ENCODE data around the gene ENOPH1.
"Not testable (repeated sequence)": the region's sequence is repeated elsewhere in the genome, so short reads cannot be mapped to it uniquely, and the experiment has no call there.

The ENOPH1 gene

DNA sequence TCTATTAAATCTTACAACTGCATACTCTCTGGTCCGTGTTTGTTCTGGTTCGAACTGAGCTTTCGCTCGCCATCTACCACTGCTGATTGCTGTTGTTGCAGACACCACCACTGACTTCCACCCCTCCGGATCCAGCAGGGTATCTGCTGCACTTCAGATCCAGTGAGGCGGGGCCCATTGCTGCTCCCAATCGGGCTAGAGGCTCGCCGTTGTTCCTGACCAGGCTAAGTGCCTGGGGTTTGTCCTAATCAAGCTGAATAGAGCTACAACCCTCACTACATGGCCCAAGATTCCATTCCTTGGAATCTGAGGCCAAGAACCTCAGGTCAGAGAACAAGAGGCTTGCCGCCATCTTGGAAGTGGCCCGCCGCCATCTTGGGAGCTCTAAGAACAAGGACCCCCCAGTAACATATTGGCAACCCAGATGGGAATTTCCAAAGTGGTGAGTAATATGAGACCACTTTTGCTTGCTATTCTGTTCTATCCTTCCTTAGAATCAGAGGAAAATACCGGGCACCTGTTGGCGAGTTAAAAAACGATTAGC is 43.3 kb downstream of the ENOPH1 start:
- DNase-seq, result no peak

DNA sequence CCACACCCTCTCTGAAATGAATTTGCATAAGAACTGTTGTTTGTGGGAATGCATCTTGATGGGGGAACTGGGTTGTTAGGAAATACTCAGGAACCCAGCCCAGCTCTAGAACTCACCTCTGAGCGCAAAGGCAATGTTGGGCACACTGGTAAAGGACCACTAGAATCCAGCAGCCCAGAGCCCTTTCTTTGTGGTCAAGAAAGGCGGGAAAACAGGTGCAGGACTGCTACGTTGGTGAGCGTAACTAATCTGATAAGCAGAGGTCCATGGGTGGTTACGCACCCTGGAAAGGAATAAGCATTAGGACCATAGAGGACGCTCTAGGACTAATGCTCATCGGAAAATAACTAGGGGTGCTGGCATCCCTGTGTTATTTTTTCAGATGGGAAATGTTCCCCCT is 45.5 kb downstream of the ENOPH1 start:
- not testable (repeated sequence) for DNase-seq

DNA sequence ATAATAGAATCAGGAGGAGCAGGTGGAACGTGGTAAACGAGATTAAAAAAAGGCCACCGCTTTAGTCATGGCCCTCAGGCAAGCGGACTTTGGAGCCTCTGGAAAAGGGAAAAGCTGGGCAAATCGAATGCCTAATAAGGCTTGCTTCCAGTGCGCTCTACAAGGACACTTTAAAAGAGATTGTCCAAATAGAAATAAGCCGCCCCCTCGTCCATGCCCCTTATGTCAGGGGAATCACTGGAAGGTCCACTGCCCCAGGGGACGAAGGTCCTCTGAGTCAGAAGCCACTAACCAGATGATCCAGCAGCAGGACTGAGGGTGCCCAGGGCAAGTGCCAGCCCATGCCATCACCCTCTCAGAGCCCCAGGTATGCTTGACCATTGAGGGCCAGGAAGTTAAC is 47.1 kb downstream of the ENOPH1 start:
- DNase-seq, result not testable (repeated sequence)

DNA sequence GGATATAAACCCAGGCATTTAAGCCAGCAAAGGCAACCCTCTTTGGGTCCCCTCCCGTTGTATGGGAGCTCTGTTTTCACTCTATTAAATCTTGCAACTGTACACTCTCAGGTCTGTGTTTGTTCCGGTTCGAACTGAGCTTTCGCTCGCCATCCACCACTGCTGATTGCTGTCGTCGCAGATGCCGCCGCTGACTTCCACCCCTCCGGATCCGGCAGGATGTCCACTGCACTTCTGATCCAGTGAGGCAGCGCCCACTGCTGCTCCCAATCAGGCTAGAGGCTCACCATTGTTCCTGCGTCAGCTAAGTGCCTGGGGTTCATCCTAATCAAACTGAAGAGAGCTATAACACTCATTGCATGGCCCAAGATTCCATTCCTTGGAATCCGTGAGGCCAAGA is 49.2 kb downstream of the ENOPH1 start:
- DNase-seq, result no peak

DNA sequence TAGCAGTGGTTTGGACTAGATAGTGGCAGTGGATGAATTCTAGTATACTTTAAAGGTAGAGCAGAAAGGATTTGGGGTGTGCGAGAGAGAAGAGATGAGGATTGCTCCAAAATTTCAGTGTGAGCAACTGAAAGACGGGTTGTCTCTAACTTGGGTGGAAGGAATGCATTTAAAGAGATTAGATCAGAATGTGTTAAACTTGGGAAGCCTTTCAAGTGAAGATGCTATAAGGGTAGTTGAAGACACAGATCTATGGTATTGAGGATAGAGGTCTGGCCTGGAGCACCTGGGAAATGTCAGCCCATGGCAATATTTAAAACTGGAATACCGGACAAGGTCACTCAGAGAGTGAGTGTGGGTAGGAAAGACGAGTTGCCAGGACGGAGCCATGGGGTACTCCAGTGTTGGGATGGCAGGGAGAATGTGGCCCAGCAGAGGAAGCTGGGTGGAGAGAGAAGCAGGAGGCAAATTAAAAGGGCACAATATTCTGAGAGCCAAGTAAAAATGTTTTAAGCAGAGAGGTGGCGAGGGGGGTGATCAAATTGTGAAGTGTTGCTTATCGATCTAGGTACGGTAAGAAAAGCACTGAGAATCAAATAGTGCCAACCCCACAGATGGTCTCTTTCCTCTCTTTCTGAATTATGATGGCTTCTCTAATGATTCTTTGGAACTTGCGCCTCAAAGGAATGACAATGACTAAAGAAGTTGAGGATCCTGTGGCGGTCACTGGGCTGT is 50.5 kb downstream of the ENOPH1 start:
- no peak for DNase-seq

DNA sequence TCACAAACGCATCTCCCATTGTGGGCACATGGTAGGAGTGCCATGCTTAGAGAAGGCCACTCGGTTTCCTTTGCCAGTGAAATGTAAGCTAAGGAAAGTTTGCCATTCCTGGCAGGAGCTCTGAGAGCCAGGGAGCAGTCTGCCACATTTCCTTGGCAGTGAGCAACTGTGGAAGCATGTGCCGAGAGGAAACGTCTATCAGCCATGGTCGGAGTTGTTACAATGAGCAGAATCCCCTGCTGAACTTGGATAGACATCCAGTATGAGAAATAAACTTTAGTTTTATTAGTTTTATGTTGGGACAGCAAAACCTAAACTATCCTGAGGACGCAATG is 51.1 kb downstream of the ENOPH1 start:
- DNase-seq, result no peak

DNA sequence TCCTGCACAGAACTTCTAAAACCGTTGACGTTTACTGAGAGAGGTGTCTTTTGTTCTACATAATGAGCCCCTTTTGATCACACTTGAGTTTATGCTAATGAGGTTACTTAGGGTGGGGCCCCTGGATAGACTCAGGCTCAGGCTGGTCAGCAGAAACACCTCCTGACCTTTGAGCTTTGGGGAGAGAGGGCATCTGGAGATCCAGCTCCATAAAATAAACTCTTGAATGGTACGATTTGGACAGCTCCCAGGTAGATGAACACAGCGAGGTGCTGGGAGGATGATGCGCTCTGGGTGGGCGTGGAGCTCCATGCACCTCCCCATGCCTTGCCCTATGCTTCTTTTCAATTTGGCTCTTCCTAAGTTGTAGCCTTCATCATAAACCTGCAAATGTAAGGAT is 52.0 kb downstream of the ENOPH1 start:
- no peak for DNase-seq

DNA sequence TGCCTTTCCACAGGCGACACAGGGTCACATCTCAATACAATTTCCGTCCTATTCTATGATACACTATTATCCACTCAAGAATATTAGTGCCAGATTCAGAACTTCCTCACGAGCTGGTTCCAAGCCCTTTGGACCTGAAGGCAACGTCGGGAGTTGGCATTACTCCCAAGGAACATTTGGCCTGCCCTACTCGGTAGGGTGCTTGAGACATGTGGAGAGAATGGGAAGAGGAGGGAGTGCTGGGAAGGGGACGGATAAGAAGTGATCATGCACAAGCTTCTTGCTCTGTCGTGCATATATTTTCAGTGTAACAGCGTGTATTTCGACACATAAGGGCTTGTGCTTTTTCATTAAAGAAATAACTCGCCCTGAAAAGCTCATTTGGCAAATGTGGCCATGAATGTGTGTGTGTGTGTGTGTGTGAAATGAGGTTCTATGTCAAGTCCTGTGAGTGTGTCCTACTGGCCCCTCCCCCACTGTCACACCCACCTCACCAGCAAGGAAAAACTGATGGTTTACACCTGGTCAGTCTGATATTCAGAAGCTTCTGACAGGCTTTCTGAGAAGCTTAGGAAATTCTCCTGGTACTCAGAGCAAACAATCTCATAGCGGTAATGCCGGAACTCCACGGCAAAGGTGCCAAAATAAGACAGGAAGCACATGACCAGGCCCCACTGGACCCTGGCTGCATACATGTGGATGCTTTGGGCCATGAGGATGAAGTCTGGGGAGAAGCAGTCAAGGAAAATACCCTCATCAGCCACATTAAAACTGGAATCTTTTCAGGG is 54.8 kb downstream of the ENOPH1 start:
- peak; percentile 8 for DNase-seq

DNA sequence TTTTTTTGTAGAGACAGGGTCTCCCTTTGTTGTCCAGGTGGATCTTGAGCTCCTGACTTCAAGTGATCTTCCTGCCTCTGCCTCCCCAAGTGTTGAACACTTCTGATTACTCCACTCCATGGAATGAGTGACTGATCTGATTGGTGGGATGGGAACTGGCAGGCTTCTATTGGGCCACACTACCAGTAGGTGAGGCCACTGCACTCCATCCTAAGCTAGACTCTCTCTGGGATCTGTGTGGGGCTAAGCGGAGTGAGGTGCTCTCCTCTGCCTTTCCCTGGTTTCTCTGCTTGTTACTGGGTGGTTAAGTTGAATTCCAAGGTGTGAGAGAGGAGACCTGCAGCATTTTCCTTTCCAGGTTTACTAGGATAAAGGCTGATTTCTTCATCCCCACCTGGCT is 58.7 kb downstream of the ENOPH1 start:
- DNase-seq, result no peak

DNA sequence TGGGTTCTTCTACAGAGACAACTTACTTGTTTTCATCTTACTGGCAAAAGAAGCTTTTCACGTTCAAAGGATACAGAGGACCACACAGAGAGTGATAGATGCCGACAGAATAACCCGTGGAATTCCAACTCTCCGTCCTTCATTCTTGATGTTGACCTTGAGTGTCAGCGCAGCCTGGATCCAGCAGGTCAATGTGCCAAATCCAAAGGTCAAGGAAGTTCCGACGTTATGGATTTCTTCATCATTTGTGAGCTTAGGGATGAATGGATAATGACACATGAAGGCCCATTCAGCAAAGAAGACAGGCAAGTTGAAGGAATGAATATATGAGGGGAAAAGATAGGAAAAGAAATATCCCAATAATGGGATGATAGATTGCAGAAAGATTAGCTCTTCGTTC is 59.6 kb downstream of the ENOPH1 start:
- DNase-seq, result no peak

DNA sequence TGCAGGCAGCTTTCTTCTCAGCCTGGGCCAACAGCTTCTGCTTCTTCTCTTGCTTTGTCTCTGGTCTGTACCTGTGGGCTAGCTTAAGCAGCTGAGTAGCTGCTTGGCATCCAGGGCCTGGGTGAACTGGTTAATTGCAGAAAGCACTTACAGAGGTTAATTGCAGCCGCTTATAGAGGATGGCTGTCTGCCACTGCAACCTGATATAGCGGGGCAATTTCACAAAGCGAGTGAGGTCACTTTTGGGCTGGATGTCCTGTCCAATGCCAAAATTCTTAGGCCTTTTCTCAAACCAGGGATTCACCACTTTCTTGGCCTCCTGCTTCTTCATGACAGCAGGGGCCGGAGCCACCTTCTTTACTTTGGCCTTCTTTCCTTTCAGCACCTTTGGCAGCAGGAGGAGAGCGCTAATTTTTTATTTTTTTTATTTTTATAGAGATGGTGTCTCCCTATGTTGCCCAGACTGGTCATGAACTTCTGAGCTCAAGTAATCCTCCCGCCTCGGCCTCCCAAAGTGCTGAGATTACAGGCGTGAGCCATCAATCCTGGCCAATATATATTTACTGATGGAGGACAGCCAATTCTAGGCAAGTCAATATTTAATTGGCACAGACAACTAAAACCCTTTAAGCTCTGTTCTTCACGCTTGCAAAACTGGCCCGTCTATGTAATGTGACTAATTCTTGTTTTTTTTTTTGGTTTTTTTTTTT is 61.0 kb downstream of the ENOPH1 start:
- peak; percentile 96 for DNase-seq

DNA sequence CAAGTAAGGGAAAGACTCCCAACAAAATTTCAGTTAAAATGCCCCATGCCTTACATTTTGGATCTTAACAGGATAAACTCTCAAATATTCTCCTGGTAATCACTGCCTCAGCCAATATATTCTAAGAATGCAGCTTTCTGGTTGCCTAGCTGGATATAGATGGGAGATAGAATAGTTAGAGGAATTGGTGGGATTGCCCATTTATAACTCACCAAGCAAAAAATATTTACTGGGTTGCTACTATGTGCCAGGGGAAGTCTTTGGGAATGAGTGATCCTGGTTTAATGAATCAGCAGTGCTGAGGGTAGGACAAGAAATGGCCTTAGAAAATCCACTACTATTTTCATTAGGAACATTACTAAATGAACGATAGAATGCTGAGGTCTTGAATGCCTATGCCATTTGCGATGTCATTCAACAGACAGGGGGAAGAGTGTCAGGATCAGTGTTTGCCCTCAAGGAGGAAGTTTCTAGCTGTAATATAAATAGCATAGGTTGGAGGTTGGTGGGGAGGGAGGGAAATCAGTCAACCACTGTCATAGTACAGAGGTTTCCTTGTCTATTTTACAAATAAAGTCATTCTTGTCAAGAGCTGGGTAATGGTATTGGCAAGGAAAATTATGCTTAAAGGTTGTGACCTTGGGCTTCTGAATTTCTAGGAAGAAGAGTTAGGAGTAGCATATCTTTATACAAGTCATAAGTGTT is 63.5 kb downstream of the ENOPH1 start:
- no peak for DNase-seq

DNA sequence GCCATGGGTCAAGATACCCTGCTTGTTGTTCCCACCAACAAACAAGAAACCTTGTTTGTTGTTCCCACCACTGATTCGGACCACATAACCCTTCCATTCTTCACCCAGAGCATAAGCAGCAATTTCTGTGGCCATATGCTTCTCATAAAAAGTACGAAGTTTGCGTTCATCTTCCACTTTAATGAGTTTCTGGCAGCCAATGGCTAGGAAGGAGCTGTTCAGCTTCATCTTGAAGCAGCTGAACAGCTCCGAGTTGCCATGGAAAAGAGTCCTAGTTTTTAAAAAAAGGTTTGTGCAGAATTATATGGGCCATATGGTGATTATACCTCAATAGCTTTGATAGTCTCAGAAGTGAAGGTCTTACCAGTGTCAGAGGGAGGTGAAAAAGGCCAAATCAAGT is 65.3 kb downstream of the ENOPH1 start:
- DNase-seq, result no peak

DNA sequence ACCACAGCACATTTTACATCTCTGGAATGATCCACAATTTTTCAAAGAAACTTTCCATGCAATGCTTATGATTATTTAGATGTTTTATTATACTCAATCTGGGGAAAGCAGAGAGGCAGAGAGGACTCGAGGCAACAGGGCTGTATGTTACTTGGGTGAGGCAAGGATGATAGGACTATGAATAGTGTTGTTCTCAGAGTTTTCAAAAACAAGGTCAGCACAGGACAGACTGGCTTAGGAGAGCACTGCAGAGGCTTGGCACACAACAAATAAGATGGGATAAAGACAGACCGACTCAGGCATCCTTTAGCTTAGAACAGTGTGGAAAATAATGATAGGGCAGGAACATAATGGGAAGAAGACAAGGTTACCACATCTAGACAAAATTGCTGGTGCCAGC is 66.0 kb downstream of the ENOPH1 start:
- no peak for DNase-seq

DNA sequence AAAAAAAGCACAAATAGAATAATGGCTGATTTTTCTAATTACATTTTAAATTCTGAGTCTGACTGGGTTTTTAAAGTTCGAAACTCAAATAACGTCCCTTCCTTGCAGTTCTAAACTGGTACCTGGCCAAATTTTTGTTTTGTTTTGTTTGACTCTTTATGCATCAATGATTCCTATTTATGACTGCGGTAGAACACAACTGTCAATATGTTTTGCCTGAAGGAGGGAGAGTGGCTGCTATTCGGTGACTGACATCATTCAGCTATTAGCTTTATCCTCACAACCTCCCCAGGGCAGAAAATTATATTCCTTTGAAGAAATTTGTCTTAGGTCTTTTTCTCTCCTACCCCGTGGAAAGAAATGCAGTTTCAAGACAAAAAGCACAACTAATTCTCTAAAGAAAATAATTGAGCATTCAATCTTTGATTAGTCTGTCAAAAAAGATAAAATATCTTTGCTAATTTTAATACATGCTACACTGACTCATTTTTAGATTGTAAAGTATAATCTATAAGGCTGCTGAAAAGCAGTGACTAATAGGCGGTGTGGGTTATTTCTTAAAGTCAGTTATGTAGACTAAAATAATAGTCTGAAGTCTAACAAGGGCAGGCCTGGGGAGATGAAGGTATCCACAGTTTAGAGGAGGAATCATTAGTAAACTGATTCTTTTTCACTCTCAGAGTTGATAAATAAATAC is 69.5 kb downstream of the ENOPH1 start:
- DNase-seq, result peak; percentile 84

DNA sequence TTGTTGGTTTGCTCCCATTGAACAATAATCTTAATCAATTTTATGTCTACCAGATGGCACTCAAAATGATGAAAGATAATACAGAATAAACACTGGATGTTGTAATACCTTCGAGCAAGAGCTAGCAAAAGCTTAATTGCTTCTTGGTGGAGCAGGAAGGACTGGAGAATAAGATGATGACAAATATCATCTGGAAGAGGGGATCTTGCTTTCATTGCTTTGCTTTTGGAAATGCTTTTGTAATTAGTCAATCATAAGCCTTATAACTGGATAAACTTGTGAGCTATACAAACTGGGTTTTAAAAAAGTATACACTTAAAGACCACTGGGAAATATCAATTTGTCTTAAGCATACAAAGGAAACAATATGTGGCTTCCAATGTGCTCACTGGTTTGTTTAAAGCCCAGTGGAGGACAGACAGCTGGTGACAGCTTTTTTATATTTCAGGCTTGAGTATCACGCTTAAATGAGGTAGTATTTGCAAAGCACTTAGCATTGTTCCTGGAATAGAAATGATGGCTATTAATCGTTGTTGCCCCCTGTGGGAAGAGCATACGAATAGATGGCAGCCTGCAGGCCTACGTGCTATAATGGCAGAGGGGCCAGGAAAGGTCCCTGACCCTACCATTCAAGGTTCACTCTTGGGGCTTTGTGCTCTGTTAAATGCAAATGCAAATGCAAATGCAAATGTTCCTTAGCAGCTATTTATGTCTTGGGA is 70.2 kb downstream of the ENOPH1 start:
- peak; percentile 96 for DNase-seq

DNA sequence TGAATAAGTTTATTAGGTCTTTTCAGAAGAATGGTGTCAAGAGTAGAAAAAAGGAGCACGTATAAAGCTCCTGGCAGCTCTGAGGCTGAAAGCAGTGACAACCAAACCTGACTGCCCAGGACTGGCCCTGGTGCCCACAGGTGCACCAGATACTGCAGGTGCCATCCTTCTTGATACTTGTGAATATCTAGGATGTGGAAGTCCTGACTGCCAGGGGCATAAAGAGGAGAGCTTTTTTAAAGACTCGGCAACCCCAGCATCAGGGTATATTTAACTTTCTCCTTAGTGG is 70.7 kb downstream of the ENOPH1 start:
- no peak for DNase-seq

DNA sequence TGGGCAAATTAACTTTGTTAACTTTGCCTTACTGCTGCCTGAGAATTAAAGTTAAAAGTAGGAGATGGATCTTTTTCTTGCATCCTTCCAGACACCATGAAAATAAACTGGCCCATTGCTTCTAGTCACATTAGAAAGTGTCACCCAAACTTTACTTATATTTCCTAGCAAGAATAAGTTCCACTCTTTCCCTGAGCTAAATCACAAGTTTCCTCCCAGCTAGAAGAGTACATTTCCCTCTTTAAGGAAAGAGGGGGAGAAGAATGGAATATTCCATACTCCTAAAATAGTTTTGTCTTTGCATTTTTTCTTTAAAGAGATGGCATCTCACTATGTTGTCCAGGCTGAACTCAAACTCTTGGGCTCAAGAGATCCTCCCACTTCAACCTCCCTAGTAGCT is 77.6 kb downstream of the ENOPH1 start:
- DNase-seq, result no peak

DNA sequence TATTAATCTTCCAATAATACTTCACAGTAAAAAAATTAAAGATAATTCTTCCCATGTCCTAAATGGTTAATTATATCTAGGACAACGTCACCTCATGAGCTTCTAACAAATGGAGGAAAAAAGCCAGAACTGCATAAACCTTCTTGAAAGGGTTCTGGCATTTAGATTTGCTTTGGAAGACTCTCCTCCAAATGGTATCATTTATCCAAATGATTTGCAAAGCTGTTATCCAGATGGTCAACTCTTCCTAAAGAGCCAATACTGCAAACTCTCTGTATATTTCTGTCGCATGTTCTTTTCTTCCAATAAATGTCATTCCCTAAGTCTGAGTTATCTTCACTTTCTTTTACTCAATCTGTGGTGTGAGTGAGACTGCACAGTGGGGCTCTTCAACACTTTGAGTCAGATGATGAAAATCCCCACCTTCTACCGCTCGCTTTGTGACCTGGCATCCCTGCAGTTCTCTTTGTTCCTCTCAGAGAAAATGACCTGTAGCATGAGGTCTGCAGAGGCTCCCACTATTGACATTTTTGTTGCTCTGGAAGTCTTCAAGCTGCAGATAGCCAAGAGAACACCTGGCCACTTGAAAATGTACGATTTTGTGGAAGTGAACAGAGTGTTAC is 78.5 kb downstream of the ENOPH1 start:
- peak; percentile 68 for DNase-seq

DNA sequence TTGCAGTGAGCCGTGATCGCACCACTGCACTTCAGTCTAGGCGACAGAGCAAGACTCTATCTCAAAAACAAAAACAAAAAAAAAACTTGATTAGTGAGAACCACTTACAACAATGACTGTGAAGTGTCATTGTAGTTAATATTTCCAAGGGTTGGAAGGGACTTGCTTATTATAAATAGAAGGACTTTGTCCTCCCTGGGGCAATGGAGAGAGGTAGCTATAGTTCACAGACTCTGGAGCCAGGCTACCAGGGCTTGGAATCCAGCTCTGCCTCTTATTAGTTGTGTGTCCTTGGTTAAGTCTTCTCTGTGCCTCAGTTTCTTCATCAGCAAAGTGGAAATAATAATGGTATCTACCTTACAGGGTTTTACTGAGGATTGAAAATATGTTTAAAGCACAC is 79.8 kb downstream of the ENOPH1 start:
- no peak for DNase-seq
